RWPE2 (cell line): ENCODE data around the gene COL15A1.

Source experiments
- ATAC-seq: fragments of 200-7000 bp; cut with Tn5 transposase; 3 replicates; pipeline ENCODE4 v1.9.1; 2021; ENCODE audit warnings: low read depth
- DNase-seq: peaks from one replicate; pipeline ENCODE4 v3.0.0-alpha.2; 2020; ENCODE audit warnings: low spot score
- H3K27ac ChIP-seq: fragments of 450-650 bp; 2 replicates; pipeline ENCODE4 v1.5.1; 2017; ENCODE audit warnings: mild to moderate bottlenecking; ENCODE audit not compliant: poor library complexity, severe bottlenecking
- H3K27me3 ChIP-seq: fragments of 250-450 bp; sonication (Bioruptor Pico); 2 replicates; pipeline ENCODE4 v1.5.1; 2021; ENCODE audit warnings: mild to moderate bottlenecking, moderate library complexity; ENCODE audit not compliant: insufficient read depth, poor library complexity, severe bottlenecking
- H3K36me3 ChIP-seq: fragments of 250-450 bp; sonication (Bioruptor Pico); 2 replicates; pipeline ENCODE4 v1.5.1; 2020; ENCODE audit warnings: low read depth, mild to moderate bottlenecking, moderate library complexity
- H3K4me1 ChIP-seq: fragments of 250-450 bp; sonication (Bioruptor Pico); 2 replicates; pipeline ENCODE4 v1.5.1; 2021; ENCODE audit warnings: mild to moderate bottlenecking, moderate library complexity; ENCODE audit not compliant: insufficient read depth, poor library complexity, severe bottlenecking
- H3K4me3 ChIP-seq: fragments of 250-450 bp; sonication (Bioruptor Pico); 2 replicates; pipeline ENCODE4 v1.5.1; 2021; ENCODE audit warnings: mild to moderate bottlenecking, moderate library complexity; ENCODE audit not compliant: severe bottlenecking
- H3K9me3 ChIP-seq: fragments of 250-450 bp; sonication (Bioruptor Pico); 2 replicates; pipeline ENCODE4 v1.5.1; 2021; ENCODE audit warnings: mild to moderate bottlenecking, moderate library complexity; ENCODE audit not compliant: severe bottlenecking
- TF ChIP-seq, protein P1 (sequence below): fragments of 450-650 bp; IDR thresholded peaks from one replicate; pipeline ENCODE4 v1.5.1; 2017; ENCODE audit warnings: mild to moderate bottlenecking, moderate library complexity; ENCODE audit not compliant: poor library complexity, severe bottlenecking

Gene COL15A1

GRCh38 chr9:99016681-99017387 lies 73.1 kb downstream of the COL15A1 start:
- TF ChIP-seq, protein P1, sequence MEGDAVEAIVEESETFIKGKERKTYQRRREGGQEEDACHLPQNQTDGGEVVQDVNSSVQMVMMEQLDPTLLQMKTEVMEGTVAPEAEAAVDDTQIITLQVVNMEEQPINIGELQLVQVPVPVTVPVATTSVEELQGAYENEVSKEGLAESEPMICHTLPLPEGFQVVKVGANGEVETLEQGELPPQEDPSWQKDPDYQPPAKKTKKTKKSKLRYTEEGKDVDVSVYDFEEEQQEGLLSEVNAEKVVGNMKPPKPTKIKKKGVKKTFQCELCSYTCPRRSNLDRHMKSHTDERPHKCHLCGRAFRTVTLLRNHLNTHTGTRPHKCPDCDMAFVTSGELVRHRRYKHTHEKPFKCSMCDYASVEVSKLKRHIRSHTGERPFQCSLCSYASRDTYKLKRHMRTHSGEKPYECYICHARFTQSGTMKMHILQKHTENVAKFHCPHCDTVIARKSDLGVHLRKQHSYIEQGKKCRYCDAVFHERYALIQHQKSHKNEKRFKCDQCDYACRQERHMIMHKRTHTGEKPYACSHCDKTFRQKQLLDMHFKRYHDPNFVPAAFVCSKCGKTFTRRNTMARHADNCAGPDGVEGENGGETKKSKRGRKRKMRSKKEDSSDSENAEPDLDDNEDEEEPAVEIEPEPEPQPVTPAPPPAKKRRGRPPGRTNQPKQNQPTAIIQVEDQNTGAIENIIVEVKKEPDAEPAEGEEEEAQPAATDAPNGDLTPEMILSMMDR: no peak
- Histone ChIP-seq H3K4me1 (peaks cover 12% of the 10 kb centered on the region), H3K27me3 (no peaks in the 10 kb centered on the region), H3K36me3 (no peaks in the 10 kb centered on the region), H3K27ac (no peak overlapping the region), H3K9me3 (no peaks in the 10 kb centered on the region), H3K4me3 (no peak overlapping the region)
- ATAC-seq: no peak
- DNase-seq: no peak

DNA sequence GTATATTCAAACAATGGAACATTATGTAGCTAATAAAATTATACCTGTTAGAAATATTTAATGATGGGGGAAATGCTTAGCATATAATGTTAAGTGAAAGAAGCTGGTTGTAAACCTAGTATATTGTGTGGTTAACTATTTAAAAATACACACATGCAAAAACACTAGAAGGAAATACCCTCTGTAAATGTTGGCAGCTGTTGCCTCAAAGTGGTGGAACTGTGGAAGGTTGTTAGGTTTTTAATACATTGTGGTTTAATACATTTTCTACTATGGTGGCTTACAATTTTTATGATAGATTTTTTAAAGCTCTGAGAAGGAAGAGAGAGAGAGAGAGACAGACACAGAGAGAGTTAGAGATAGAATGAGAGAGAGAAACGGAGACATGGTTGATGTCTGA lies 74.9 kb downstream of the COL15A1 start:
- no peak for ATAC-seq
- no peaks in the 10 kb centered on the region for H3K36me3 ChIP-seq
- H3K4me1 ChIP-seq: peaks cover 12% of the 10 kb centered on the region
- peak overlapping the region; percentile 60 for H3K27ac ChIP-seq
- no peaks in the 10 kb centered on the region for H3K9me3 ChIP-seq
- DNase-seq: no peak
- no peaks in the 10 kb centered on the region for H3K27me3 ChIP-seq
- no peak overlapping the region for H3K4me3 ChIP-seq
- TF ChIP-seq, protein P1: no peak

DNA sequence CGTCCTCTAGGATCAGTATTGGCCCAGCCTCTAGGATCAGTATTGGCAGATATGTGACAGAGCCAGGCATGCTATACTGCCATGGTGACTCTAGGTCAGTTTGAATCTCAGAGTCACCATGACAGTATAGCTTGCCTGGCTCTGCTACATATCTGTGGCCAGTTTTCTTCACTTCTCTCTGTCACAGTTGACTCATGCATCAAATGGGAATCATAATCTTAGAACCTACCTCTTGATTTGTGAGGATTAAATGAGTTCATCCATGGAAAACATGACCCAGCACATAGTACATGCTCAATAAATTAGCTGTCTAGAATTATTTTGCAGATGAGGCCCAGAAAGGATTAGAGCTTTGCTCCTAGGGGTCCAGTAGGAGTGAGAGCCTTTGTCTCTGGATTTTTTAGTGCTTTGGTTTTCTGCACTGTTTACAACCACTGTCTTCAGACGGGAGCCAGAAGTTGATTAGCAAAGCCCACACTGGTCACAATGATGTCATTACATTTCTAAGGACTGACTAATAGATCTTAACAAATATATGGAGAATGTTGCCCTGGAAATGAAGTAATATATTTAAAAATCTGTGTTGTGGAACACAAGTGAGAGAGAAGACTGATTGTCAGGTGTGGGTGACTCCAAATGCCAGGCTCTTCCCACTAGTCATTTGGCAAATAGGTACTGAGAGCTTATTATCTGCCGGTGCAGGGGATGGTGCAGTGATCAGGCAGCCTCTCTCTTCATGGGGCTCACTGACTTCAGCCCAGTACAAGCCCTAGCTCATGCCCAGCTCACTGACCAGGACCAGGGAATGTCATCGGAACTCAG lies 76.0 kb downstream of the COL15A1 start:
- Histone ChIP-seq H3K4me1 (peaks cover 12% of the 10 kb centered on the region), H3K9me3 (no peaks in the 10 kb centered on the region), H3K27me3 (no peaks in the 10 kb centered on the region), H3K27ac (peak overlapping the region; percentile 60), H3K36me3 (no peaks in the 10 kb centered on the region), H3K4me3 (no peak overlapping the region)
- TF ChIP-seq, protein P1: no peak
- no peak for DNase-seq
- ATAC-seq: peak; percentile 89

DNA sequence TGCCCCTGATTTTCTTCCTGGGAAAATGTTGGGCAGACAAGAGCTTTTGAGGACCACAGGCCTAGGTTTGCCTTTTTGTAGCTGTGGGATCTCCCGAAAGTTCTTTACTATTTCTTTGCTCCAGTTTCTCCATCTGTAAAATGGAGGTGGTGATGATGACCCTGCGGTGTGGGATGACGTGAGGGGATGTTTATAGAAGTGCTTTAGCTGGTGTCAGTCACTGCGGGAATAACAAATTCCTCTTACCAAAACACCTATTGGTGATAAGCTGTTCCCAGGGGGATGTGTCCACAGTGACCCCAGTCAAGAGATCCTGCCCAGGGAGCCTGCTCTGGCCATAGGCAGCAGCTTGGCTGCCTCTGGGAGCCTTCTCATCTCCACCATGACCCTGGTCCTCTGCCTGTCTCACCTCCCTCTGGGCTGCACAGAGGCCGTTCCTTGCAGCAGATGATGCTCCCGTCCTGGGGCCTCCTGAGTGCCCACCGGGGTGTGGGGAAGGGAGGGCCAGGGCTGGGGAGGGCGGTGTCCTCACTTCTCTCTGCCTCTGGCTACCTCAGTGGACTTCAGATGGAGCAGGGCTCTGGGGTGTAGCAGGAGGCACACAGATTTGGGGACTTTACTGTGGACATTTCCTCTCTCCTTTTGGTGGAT lies 77.2 kb downstream of the COL15A1 start:
- H3K36me3 ChIP-seq: no peaks in the 10 kb centered on the region
- no peak for DNase-seq
- peaks cover 12% of the 10 kb centered on the region for H3K4me1 ChIP-seq
- no peaks in the 10 kb centered on the region for H3K27me3 ChIP-seq
- H3K27ac ChIP-seq: peak overlapping the region; percentile 60
- no peaks in the 10 kb centered on the region for H3K9me3 ChIP-seq
- no peak overlapping the region for H3K4me3 ChIP-seq
- TF ChIP-seq, protein P1: no peak
- ATAC-seq: no peak
